Calu3 (cell line): Measurements from ENCODE around the gene TNFAIP2. TPM values are rescaled to one million over a fixed set of nuclear protein-coding genes. Genes with fewer than 3 reads are reported as not detected.

Experiments
- BruUV-seq: library from RNA; stranded (reverse); fragments of 400-500 nt; replicated peaks from 2 replicates; lab custom pipeline; 2021; lab: Mats Ljungman, UMichigan
- CTCF ChIA-PET: fragments of 300-600 bp; sonication (Branson Sonifier 250); formaldehyde crosslinking; loops from one replicate; lab custom pipeline; 2022; ENCODE audit warnings: antibody characterized with exemption; lab: Charles Lee
- DNase-seq: peaks from one replicate; pipeline ENCODE4 v3.0.0; 2022
- H3K27ac Mint-ChIP-seq: one replicate; pipeline ENCODE4 v1.8.0; 2022; ENCODE audit warnings: mixed read lengths; ENCODE audit not compliant: unreplicated experiment
- H3K27me3 Mint-ChIP-seq: one replicate; pipeline ENCODE4 v1.8.0; 2022; ENCODE audit warnings: mixed read lengths; ENCODE audit not compliant: unreplicated experiment
- H3K36me3 Mint-ChIP-seq: one replicate; pipeline ENCODE4 v1.8.0; 2022; ENCODE audit warnings: mild to moderate bottlenecking, moderate library complexity, mixed read lengths; ENCODE audit not compliant: insufficient read depth, unreplicated experiment
- H3K4me1 Mint-ChIP-seq: one replicate; pipeline ENCODE4 v1.8.0; 2022; ENCODE audit warnings: mild to moderate bottlenecking, low read depth, mixed read lengths; ENCODE audit not compliant: unreplicated experiment
- H3K4me3 Mint-ChIP-seq: one replicate; pipeline ENCODE4 v1.8.0; 2022; ENCODE audit warnings: mild to moderate bottlenecking, low read depth, moderate library complexity, mixed read lengths; ENCODE audit not compliant: unreplicated experiment
- H3K9me3 Mint-ChIP-seq: one replicate; pipeline ENCODE4 v1.8.0; 2022; ENCODE audit warnings: low read depth, mixed read lengths; ENCODE audit not compliant: unreplicated experiment
- CTCF ChIP-seq: fragments of 200-600 bp; IDR thresholded peaks from one replicate; pipeline ENCODE4 v1.8.0; 2022; ENCODE audit warnings: antibody characterized with exemption; ENCODE audit not compliant: unreplicated experiment
- intact Hi-C: fragments of 100-400 bp; cut with micrococcal nuclease; formaldehyde crosslinking; loops from one replicate; pipeline ENCODE4 v1.10.0; 2022; ENCODE audit not compliant: unreplicated experiment
- total RNA-seq: library from RNA; stranded (reverse); gene quantifications from 2 replicates; pipeline ENCODE4 v1.2.3, GENCODE V29; 2022

Gene TNFAIP2
- total RNA-seq, 1 experiment from 2014 or later: 195 TPM

GRCh38 chr14:103100281-103101121 lies 22.8 kb upstream of the TNFAIP2 start:
- Mint-ChIP-seq H3K36me3 (peaks cover 14% of the 10 kb centered on the region), H3K4me1 (peaks cover 13% of the 10 kb centered on the region), H3K27ac (no peak overlapping the region), H3K27me3 (no peaks in the 10 kb centered on the region), H3K4me3 (no peak overlapping the region), H3K9me3 (no peaks in the 10 kb centered on the region)
- no peak for TF ChIP-seq CTCF
- no TSS peak for BruUV-seq
- CTCF ChIA-PET: interaction anchor here (0.8 kb wide), 1 partner anchor 196 kb away, joined by 7 read pairs; no protein-coding TSS in a partner anchor
- no peak for DNase-seq
- intact Hi-C loops: loop anchor here (5.0 kb wide), 1 partner anchor 182 kb away; no protein-coding TSS in a partner anchor

- CTCF ChIA-PET: no interaction called here
- peaks cover 17% of the 10 kb centered on the region for H3K36me3 Mint-ChIP-seq
- intact Hi-C loops: loop anchor here (5.0 kb wide), 1 partner anchor 181 kb away; no protein-coding TSS in a partner anchor
- H3K9me3 Mint-ChIP-seq: no peaks in the 10 kb centered on the region
- BruUV-seq: no TSS peak
- DNase-seq: no peak
- TF ChIP-seq CTCF: no peak
- H3K27me3 Mint-ChIP-seq: no peaks in the 10 kb centered on the region
- H3K4me1 Mint-ChIP-seq: peaks cover 13% of the 10 kb centered on the region
- H3K4me3 Mint-ChIP-seq: no peak overlapping the region
- no peak overlapping the region for H3K27ac Mint-ChIP-seq
These were observed 21.9 kb upstream of the TNFAIP2 start for GRCh38 chr14:103101257-103101962.

GRCh38 chr14:103101963-103102688 lies 21.1 kb upstream of the TNFAIP2 start:
- peaks cover 13% of the 10 kb centered on the region for H3K4me1 Mint-ChIP-seq
- CTCF ChIA-PET: no interaction called here
- intact Hi-C loops: loop anchor here (5.0 kb wide), 1 partner anchor 180 kb away; no protein-coding TSS in a partner anchor

More at GRCh38 chr14:103101963-103102688, 21.1 kb upstream of the TNFAIP2 start:
- Mint-ChIP-seq H3K36me3 (peaks cover 17% of the 10 kb centered on the region), H3K4me3 (no peak overlapping the region), H3K27me3 (no peaks in the 10 kb centered on the region), H3K27ac (no peak overlapping the region), H3K9me3 (no peaks in the 10 kb centered on the region)
- no TSS peak for BruUV-seq
- no peak for TF ChIP-seq CTCF
- no peak for DNase-seq
